Esophagus squamous epithelium (tissue), 5 donors: ENCODE results near the gene PCK1. TPM values are rescaled to one million over a fixed set of nuclear protein-coding genes. Genes with fewer than 3 reads are reported as not detected.

Source experiments
- DNase-seq: peaks from one replicate; lab custom pipeline; 2025; lab: John Stamatoyannopoulos, UW
- H3K27ac ChIP-seq, 4 donors: fragments of 200-600 bp; sonication (generic); one replicate each; pipeline ENCODE4 v1.5.1; 2016 to 2019; ENCODE audit warnings: mild to moderate bottlenecking in 1 of 4
- H3K27me3 ChIP-seq, 4 donors: fragments of 200-600 bp; sonication (generic); 1 replicate in 3 of 4; 2 replicates in 1 of 4; pipeline versions ENCODE4 v1.5.1 to v1.6.0; 2017 to 2021; ENCODE audit warnings: antibody characterized with exemption in 1 of 4
- H3K36me3 ChIP-seq, 3 donors: fragments of 200-600 bp; sonication (generic); one replicate each; pipeline ENCODE4 v1.5.1; 2016 to 2019
- H3K4me1 ChIP-seq, 3 donors: fragments of 200-600 bp; sonication (generic); one replicate each; pipeline ENCODE4 v1.5.1; 2017 to 2019
- H3K4me3 ChIP-seq, 4 donors: fragments of 200-600 bp; sonication (generic); 1 replicate in 3 of 4; 2 replicates in 1 of 4; pipeline ENCODE4 v1.5.1; 2016 to 2019; ENCODE audit warnings: mild to moderate bottlenecking in 2 of 4, moderate library complexity in 1 of 4
- H3K9me3 ChIP-seq, 3 donors: fragments of 200-600 bp; sonication (generic); one replicate each; pipeline ENCODE4 v1.5.1; 2016 to 2019
- POLR2A ChIP-seq, 4 donors: fragments of 450-650 bp; IDR thresholded peaks; one replicate each; pipeline ENCODE4 v1.6.1; 2017; ENCODE audit warnings: antibody characterized with exemption in 4 of 4, mild to moderate bottlenecking in 4 of 4, moderate library complexity in 3 of 4
- WGBS, 2 donors: methylation state at CpG; one replicate each; pipeline ENCODE4 v1.1.5; 2018; 5-methylcytosine and 5-hydroxymethylcytosine counted together
- intact Hi-C: fragments of 100-400 bp; cut with DNase I; formaldehyde crosslinking; loops from one replicate; pipeline ENCODE4 v1.15.0; 2022
- total RNA-seq, 4 donors: library from RNA; depleted of rRNA; stranded (reverse); fragments of >200 nt; gene quantifications; one replicate each; pipeline ENCODE4 v1.1.0, GENCODE V29; 2016
- TF ChIP-seq, protein P1 (sequence below), 6 experiments: fragments of 450-650 bp in 4 of 6; fragments of 200-600 bp in 2 of 6; sonication (generic) in 2 of 6; IDR thresholded peaks; one replicate each; pipeline ENCODE4 v1.5.1; 2016 to 2019; ENCODE audit warnings: antibody characterized with exemption in 6 of 6, mild to moderate bottlenecking in 4 of 6, moderate library complexity in 4 of 6
- donor health status: DM: yes; HTN: yes; CAD: no.

PCK1 gene
- total RNA-seq, 4 donors from 2014 or later, result 0.38 to 1.4 (median 0.65) TPM

DNA sequence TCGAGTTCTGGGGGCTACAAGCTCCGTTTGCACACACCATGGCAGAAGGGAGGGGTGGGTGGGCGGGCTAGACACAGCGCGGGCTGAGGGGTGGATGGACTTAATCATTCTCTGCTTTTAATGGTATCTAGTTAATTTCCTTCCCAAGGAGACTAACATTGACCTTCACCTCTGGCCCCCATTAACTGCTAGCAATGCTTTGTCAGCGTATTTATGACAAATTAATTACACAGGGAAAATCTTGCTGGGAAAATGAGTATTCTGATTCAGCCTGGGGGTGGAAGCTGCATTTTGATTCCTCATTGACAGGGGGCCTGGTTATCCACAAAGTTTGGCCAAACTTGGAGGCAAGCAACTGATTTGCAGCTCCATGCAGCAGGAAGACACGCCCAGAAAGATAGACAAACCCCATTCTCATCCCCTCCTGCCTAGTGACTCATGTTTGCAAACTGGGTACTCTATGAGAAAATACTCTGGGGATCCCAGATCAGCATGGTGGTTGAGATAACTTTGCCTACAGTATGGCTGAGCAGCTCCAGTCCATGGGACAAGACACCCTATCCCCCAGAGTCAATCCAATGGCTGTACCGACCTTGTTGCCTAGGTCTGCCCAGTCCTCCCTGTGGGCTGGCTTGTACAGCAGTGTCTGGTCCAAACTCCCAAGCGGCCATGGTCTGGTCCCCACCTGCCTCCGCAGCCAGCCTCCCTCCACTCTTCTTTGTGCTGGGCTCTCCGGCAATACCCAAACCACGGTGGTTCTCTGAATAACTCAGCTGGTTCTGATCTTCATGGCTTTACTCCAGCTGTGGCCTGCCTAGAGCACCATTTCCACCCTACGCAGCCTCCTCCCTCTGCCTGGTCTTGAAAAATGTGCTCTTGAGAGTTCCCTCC lies 39.7 kb downstream of the PCK1 start:
- no peaks in the 10 kb centered on the region for H3K9me3 ChIP-seq
- H3K27ac ChIP-seq, result no peak overlapping the region
- WGBS, 2 donors, result 75 to 80% methylated on average over 12 to 13 of the region's 13 CpGs
- intact Hi-C loops, result no loop called here
- H3K4me1 ChIP-seq, result peaks cover 0 to 10% (median 5%) of the 10 kb centered on the region in 3 donors
- no peak for DNase-seq
- H3K27me3 ChIP-seq, result peaks cover 0 to 11% (median 0%) of the 10 kb centered on the region in 4 donors
- TF ChIP-seq, protein P1, sequence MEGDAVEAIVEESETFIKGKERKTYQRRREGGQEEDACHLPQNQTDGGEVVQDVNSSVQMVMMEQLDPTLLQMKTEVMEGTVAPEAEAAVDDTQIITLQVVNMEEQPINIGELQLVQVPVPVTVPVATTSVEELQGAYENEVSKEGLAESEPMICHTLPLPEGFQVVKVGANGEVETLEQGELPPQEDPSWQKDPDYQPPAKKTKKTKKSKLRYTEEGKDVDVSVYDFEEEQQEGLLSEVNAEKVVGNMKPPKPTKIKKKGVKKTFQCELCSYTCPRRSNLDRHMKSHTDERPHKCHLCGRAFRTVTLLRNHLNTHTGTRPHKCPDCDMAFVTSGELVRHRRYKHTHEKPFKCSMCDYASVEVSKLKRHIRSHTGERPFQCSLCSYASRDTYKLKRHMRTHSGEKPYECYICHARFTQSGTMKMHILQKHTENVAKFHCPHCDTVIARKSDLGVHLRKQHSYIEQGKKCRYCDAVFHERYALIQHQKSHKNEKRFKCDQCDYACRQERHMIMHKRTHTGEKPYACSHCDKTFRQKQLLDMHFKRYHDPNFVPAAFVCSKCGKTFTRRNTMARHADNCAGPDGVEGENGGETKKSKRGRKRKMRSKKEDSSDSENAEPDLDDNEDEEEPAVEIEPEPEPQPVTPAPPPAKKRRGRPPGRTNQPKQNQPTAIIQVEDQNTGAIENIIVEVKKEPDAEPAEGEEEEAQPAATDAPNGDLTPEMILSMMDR (IDR thresholded peaks at IDR 0.05), result no peak
- no peak for TF ChIP-seq POLR2A (IDR thresholded peaks at IDR 0.05)
- H3K36me3 ChIP-seq, result no peaks in the 10 kb centered on the region
- no peak overlapping the region for H3K4me3 ChIP-seq

GRCh38 chr20:57601211-57601570 lies 40.3 kb downstream of the PCK1 start:
- intact Hi-C loops, result no loop called here
- DNase-seq, result no peak
- H3K4me3 ChIP-seq, result no peak overlapping the region
- no peak overlapping the region for H3K27ac ChIP-seq
- H3K4me1 ChIP-seq, result peaks cover 0 to 10% (median 5%) of the 10 kb centered on the region in 3 donors
- TF ChIP-seq, protein P1 (IDR thresholded peaks at IDR 0.05), result no peak
- TF ChIP-seq POLR2A (IDR thresholded peaks at IDR 0.05), result no peak
- H3K9me3 ChIP-seq, result no peaks in the 10 kb centered on the region
- no peaks in the 10 kb centered on the region for H3K36me3 ChIP-seq
- H3K27me3 ChIP-seq, result peaks cover 0 to 11% (median 0%) of the 10 kb centered on the region in 4 donors
- 70 to 73% methylated on average over 2 of the region's 2 CpGs for WGBS, 2 donors

DNA sequence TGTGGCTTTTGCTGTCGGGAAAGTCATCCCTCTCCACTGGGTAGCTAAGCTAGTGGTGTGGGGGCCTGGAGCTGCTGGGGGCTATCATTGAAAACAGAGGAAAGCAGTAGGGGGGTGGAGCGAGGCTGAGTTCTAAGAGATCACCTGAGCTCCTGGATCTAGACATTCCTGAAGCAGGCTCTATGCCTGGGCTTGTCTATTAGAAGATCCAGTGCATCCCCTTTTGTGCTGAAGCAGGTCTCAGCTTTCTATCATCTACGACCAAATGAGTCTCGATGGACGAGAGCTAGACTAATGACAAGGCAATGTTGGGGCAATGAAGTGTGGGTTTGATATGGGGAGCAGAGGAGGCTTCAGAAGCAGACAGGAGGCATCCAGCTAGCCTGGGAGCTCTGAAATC lies 40.8 kb downstream of the PCK1 start:
- H3K27ac ChIP-seq, result no peak overlapping the region
- no peaks in the 10 kb centered on the region for H3K36me3 ChIP-seq
- no peak for DNase-seq
- TF ChIP-seq, protein P1 (IDR thresholded peaks at IDR 0.05), result no peak
- no peak for TF ChIP-seq POLR2A (IDR thresholded peaks at IDR 0.05)
- intact Hi-C loops, result no loop called here
- 70 to 87% methylated on average over 5 of the region's 5 CpGs for WGBS, 2 donors
- no peaks in the 10 kb centered on the region for H3K9me3 ChIP-seq
- H3K4me3 ChIP-seq, result no peak overlapping the region
- H3K27me3 ChIP-seq, result peaks cover 0 to 11% (median 0%) of the 10 kb centered on the region in 4 donors
- peaks cover 0 to 7% (median 5%) of the 10 kb centered on the region in 3 donors for H3K4me1 ChIP-seq

- H3K27ac ChIP-seq, result no peak overlapping the region
- no peak for DNase-seq
- H3K36me3 ChIP-seq, result no peaks in the 10 kb centered on the region
- H3K4me3 ChIP-seq, result no peak overlapping the region
- intact Hi-C loops, result no loop called here
- H3K9me3 ChIP-seq, result no peaks in the 10 kb centered on the region
- 60 to 79% methylated on average over 3 to 10 of the region's 10 CpGs for WGBS, 2 donors
- no peak for TF ChIP-seq POLR2A (IDR thresholded peaks at IDR 0.05)
- TF ChIP-seq, protein P1 (IDR thresholded peaks at IDR 0.05), result no peak
- H3K4me1 ChIP-seq, result no peaks in the 10 kb centered on the region
- peaks cover 0 to 7% (median 0%) of the 10 kb centered on the region in 4 donors for H3K27me3 ChIP-seq
Observed at GRCh38 chr20:57603120-57603519, 42.2 kb downstream of the PCK1 start.

GRCh38 chr20:57605045-57605444 lies 44.1 kb downstream of the PCK1 start:
- TF ChIP-seq POLR2A (IDR thresholded peaks at IDR 0.05), result no peak
- TF ChIP-seq, protein P1 (IDR thresholded peaks at IDR 0.05), result no peak
- no peak overlapping the region for H3K27ac ChIP-seq
- peaks cover 0 to 25% (median 0%) of the 10 kb centered on the region in 4 donors for H3K27me3 ChIP-seq
- intact Hi-C loops, result no loop called here
- H3K36me3 ChIP-seq, result no peaks in the 10 kb centered on the region
- H3K4me3 ChIP-seq, result no peak overlapping the region
- no peaks in the 10 kb centered on the region for H3K9me3 ChIP-seq
- 74 to 90% methylated on average over 5 of the region's 5 CpGs for WGBS, 2 donors
- H3K4me1 ChIP-seq, result no peaks in the 10 kb centered on the region
- DNase-seq, result no peak
